Measurements from ENCODE around the gene DRC1. TPM values are rescaled to one million over a fixed set of nuclear protein-coding genes. Genes with fewer than 3 reads are reported as not detected.

DRC1 gene
- total RNA-seq, 1 experiment from 2014 or later: not detected

- Histone ChIP-seq H3K36me3 (ENCODE audit: insufficient read depth, low read length, poor library complexity, severe bottlenecking) (no peaks in the 10 kb centered on the region), H3K27ac (ENCODE audit: low read depth, low read length, poor library complexity, severe bottlenecking) (no peak overlapping the region), H3K4me1 (ENCODE audit: insufficient read depth, low read length, poor library complexity, severe bottlenecking) (no peaks in the 10 kb centered on the region), H3K9me3 (ENCODE audit: low read depth, low read length, poor library complexity, severe bottlenecking) (no peaks in the 10 kb centered on the region), H3K4me3 (ENCODE audit: low read depth, low read length, poor library complexity, severe bottlenecking) (no peak overlapping the region), H3K27me3 (replicated peaks; ENCODE audit: insufficient read depth, low read depth, low read length, poor library complexity) (no peaks in the 10 kb centered on the region)
- intact Hi-C loops (cut with micrococcal nuclease; ENCODE audit: unreplicated experiment): no loop called here
- CTCF ChIA-PET: no interaction called here
- BruUV-seq (replicated peaks): no TSS peak
- DNase-seq (ENCODE audit: low spot score): no peak
- POLR2A ChIA-PET (ENCODE audit: low non-redundant PET): no interaction called here
- no peak for TF ChIP-seq CTCF (conservative IDR thresholded peaks at IDR 0.05; ENCODE audit: low read depth, low read length)
- no peak for TF ChIP-seq EZH2 (IDR thresholded peaks at IDR 0.05; ENCODE audit: borderline replicate concordance, low read depth, low read length, poor library complexity, severe bottlenecking)
These were observed 104.6 kb downstream of the DRC1 start for GRCh38 chr2:26506279-26506678.

Other genes starting within 250 kb of the DRC1 start
- 2.8 and 5.0 TPM in 2 replicates for gene GAREM2, start 228.8 kb upstream of the DRC1 start, total RNA-seq (2021)
- 136 and 137 TPM in 2 replicates for gene HADHA, start 157.3 kb upstream of the DRC1 start, total RNA-seq (2021)
- gene HADHB, start 157.0 kb upstream of the DRC1 start, total RNA-seq (2021): 101 and 106 TPM in 2 replicates
- gene SELENOI, start 55.8 kb upstream of the DRC1 start, total RNA-seq (2021): 48.5 and 62.7 TPM in 2 replicates
- 0.39 and 1.1 TPM in 2 replicates for gene ADGRF3, start 55.1 kb upstream of the DRC1 start, total RNA-seq (2021)
- gene OTOF, start 76.2 kb downstream of the DRC1 start, total RNA-seq (2021): not detected in 2 replicates
- not detected in 2 replicates for gene CIB4, start 239.4 kb downstream of the DRC1 start, total RNA-seq (2021)

Measured in A673 (cell line).